DOHH2 (cell line): ENCODE data around the gene SAMD8.

Experiments used
- CTCF ChIP-seq: fragments of 200-600 bp; sonication (generic); IDR thresholded peaks from one replicate; pipeline ENCODE4 v1.5.1; 2014; ENCODE audit warnings: antibody characterized with exemption, mild to moderate bottlenecking, low read depth, low read length; ENCODE audit not compliant: poor library complexity, severe bottlenecking
- EZH2phosphoT487 ChIP-seq: fragments of 200-600 bp; sonication (generic); IDR thresholded peaks from 2 replicates; pipeline ENCODE4 v1.6.1; 2017; ENCODE audit warnings: borderline replicate concordance, mild to moderate bottlenecking, antibody characterized with exemption, low read length, moderate library complexity, mixed read lengths

- no peak for TF ChIP-seq CTCF
- TF ChIP-seq EZH2phosphoT487 = no peak
These were observed 31.9 kb downstream of the SAMD8 start for GRCh38 chr10:75143353-75143752.
